Measurements from ENCODE around the gene ANKHD1. TPM values are rescaled to one million over a fixed set of nuclear protein-coding genes. Genes with fewer than 3 reads are reported as not detected.
"Not testable (repeated sequence)": the region's sequence is repeated elsewhere in the genome, so short reads cannot be mapped to it uniquely, and the experiment has no call there.

ANKHD1 gene
- total and polyA plus RNA-seq, 12 donors = 58.2 to 141 (median 99.2) TPM

GRCh38 chr5:140417235-140417634 lies 15.6 kb downstream of the ANKHD1 start:
- no peaks in the 10 kb centered on the region for H3K27me3 ChIP-seq
- no peaks in the 10 kb centered on the region for H3K9me3 ChIP-seq (replicated peaks in 1 of 3)
- H3K4me1 ChIP-seq (replicated peaks in 1 of 2) = peaks cover 12 to 37% of the 10 kb centered on the region in 2 donors
- intact Hi-C loops (cut with DNase I) = no loop called here
- no peak overlapping the region for H3K27ac ChIP-seq
- no peak for DNase-seq
- TF ChIP-seq CTCF (IDR thresholded peaks at IDR 0.05) (no peak), POLR2A (IDR thresholded peaks at IDR 0.05) (no peak)
- H3K4me3 ChIP-seq = no peak overlapping the region
- H3K36me3 ChIP-seq (replicated peaks in 1 of 2) = no peaks in the 10 kb centered on the region
- WGBS, 4 donors = 93 to 100% (median 97%) methylated on average over 2 of the region's 2 CpGs

GRCh38 chr5:140418862-140419520 lies 17.4 kb downstream of the ANKHD1 start:
- H3K27ac ChIP-seq = peak overlapping the region in 1 of 5 donors; percentile 3
- intact Hi-C loops (cut with DNase I) = no loop called here
- H3K9me3 ChIP-seq (replicated peaks in 1 of 3) = no peaks in the 10 kb centered on the region
- H3K36me3 ChIP-seq (replicated peaks in 1 of 2) = no peaks in the 10 kb centered on the region
- TF ChIP-seq POLR2A (IDR thresholded peaks at IDR 0.05) (no peak), CTCF (IDR thresholded peaks at IDR 0.05) (no peak)
- H3K4me1 ChIP-seq (replicated peaks in 1 of 2) = peaks cover 13 to 33% of the 10 kb centered on the region in 2 donors
- whole genome bisulfite sequencing, 4 donors = 90 to 100% (median 99%) methylated on average over 1 of the region's 1 CpG
- no peak overlapping the region for H3K4me3 ChIP-seq
- DNase-seq = no peak
- no peaks in the 10 kb centered on the region for H3K27me3 ChIP-seq

GRCh38 chr5:140420226-140420570 lies 18.6 kb downstream of the ANKHD1 start:
- peak overlapping the region in 2 of 5 donors; percentile 51 to 69 for H3K27ac ChIP-seq
- 69 to 74% (median 73%) methylated on average over 4 of the region's 4 CpGs for WGBS, 4 donors
- intact Hi-C loops (cut with DNase I) = no loop called here
- no peaks in the 10 kb centered on the region for H3K9me3 ChIP-seq (replicated peaks in 1 of 3)
- no peak for DNase-seq
- H3K36me3 ChIP-seq (replicated peaks in 1 of 2) = no peaks in the 10 kb centered on the region
- H3K27me3 ChIP-seq = no peaks in the 10 kb centered on the region
- peaks cover 13 to 40% of the 10 kb centered on the region in 2 donors for H3K4me1 ChIP-seq (replicated peaks in 1 of 2)
- no peak overlapping the region for H3K4me3 ChIP-seq
- no peak for TF ChIP-seq CTCF (IDR thresholded peaks at IDR 0.05)
- no peak for TF ChIP-seq POLR2A (IDR thresholded peaks at IDR 0.05)

GRCh38 chr5:140420665-140421361 lies 19.2 kb downstream of the ANKHD1 start:
- Histone ChIP-seq H3K27ac (peak overlapping the region in 1 of 5 donors; percentile 51), H3K36me3 (replicated peaks in 1 of 2) (no peaks in the 10 kb centered on the region), H3K9me3 (replicated peaks in 1 of 3) (no peaks in the 10 kb centered on the region), H3K4me1 (replicated peaks in 1 of 2) (peaks cover 13 to 46% of the 10 kb centered on the region in 2 donors), H3K27me3 (no peaks in the 10 kb centered on the region), H3K4me3 (no peak overlapping the region)
- intact Hi-C loops (cut with DNase I) = no loop called here
- TF ChIP-seq CTCF (IDR thresholded peaks at IDR 0.05) (no peak), POLR2A (IDR thresholded peaks at IDR 0.05) (no peak)
- no peak for DNase-seq
- 88 to 95% (median 90%) methylated on average over 5 of the region's 5 CpGs for WGBS, 4 donors

- DNase-seq, H3K27me3 ChIP-seq: not testable (repeated sequence)
Measured at GRCh38 chr5:140421375-140421774, 19.7 kb downstream of the ANKHD1 start.

More at GRCh38 chr5:140421375-140421774, 19.7 kb downstream of the ANKHD1 start:
- H3K36me3 ChIP-seq (replicated peaks in 1 of 2); H3K27ac ChIP-seq; H3K4me3 ChIP-seq; intact Hi-C loops (cut with DNase I); H3K9me3 ChIP-seq (replicated peaks in 1 of 3): not testable (repeated sequence)
- peaks cover 16 to 52% of the 10 kb centered on the region in 2 donors for H3K4me1 ChIP-seq (replicated peaks in 1 of 2)
- 83 to 92% (median 91%) methylated on average over 7 of the region's 7 CpGs for whole genome bisulfite sequencing, 4 donors
